GM23248 (cell line): ENCODE results near the gene CAMTA2. TPM values are rescaled to one million over a fixed set of nuclear protein-coding genes. Genes with fewer than 3 reads are reported as not detected.

ENCODE experiments used
- DNase-seq: peaks from one replicate; pipeline ENCODE4 v3.0.0-alpha.2; 2015
- H2AFZ ChIP-seq: fragments of 200-600 bp; sonication (generic); 2 replicates; pipeline ENCODE4 v1.6.1; 2016; ENCODE audit warnings: antibody characterized with exemption
- H3F3A ChIP-seq: fragments of 200-600 bp; sonication (generic); 2 replicates; pipeline ENCODE4 v1.6.1; 2016; ENCODE audit warnings: mild to moderate bottlenecking, antibody characterized with exemption, mixed run types; ENCODE audit not compliant: insufficient read depth
- H3K27ac ChIP-seq: fragments of 200-600 bp; sonication (generic); 2 replicates; pipeline ENCODE4 v1.5.1; 2016; ENCODE audit warnings: mild to moderate bottlenecking
- H3K27me3 ChIP-seq: fragments of 200-600 bp; sonication (generic); replicated peaks from 2 replicates; pipeline ENCODE4 v1.6.1; 2016; ENCODE audit warnings: mild to moderate bottlenecking; ENCODE audit not compliant: insufficient read depth
- H3K36me3 ChIP-seq: fragments of 200-600 bp; sonication (generic); 2 replicates; pipeline ENCODE4 v1.6.1; 2016; ENCODE audit warnings: low read depth, mild to moderate bottlenecking
- H3K4me1 ChIP-seq: fragments of 200-600 bp; sonication (generic); 2 replicates; pipeline ENCODE4 v1.6.1; 2016; ENCODE audit warnings: mild to moderate bottlenecking; ENCODE audit not compliant: insufficient read depth
- H3K4me2 ChIP-seq: fragments of 200-600 bp; sonication (generic); one replicate; pipeline ENCODE4 v1.6.1; 2016; ENCODE audit warnings: mild to moderate bottlenecking; ENCODE audit not compliant: unreplicated experiment
- H3K4me3 ChIP-seq: fragments of 200-600 bp; sonication (generic); 2 replicates; pipeline ENCODE4 v1.5.1; 2016; ENCODE audit warnings: mild to moderate bottlenecking
- H3K79me2 ChIP-seq: fragments of 200-600 bp; sonication (generic); 2 replicates; pipeline ENCODE4 v1.6.1; 2016; ENCODE audit warnings: mild to moderate bottlenecking; ENCODE audit not compliant: insufficient read depth
- H3K9ac ChIP-seq: fragments of 200-600 bp; sonication (generic); 2 replicates; pipeline ENCODE4 v1.6.1; 2016; ENCODE audit warnings: mild to moderate bottlenecking
- H3K9me2 ChIP-seq: fragments of 200-600 bp; sonication (generic); 2 replicates; pipeline ENCODE4 v1.6.1; 2016; ENCODE audit warnings: mixed run types, mild to moderate bottlenecking, moderate library complexity; ENCODE audit not compliant: insufficient read depth
- H3K9me3 ChIP-seq: fragments of 200-600 bp; sonication (generic); one replicate; pipeline ENCODE4 v1.6.1; 2017; ENCODE audit warnings: low read depth
- H4K20me1 ChIP-seq: fragments of 200-600 bp; sonication (generic); 2 replicates; pipeline ENCODE4 v1.6.0; 2016; ENCODE audit not compliant: insufficient read depth
- EZH2 ChIP-seq: fragments of 200-600 bp; sonication (generic); IDR thresholded peaks from 2 replicates; pipeline ENCODE4 v1.6.1; 2018; ENCODE audit warnings: antibody characterized with exemption, mild to moderate bottlenecking; ENCODE audit not compliant: insufficient read depth, poor library complexity, severe bottlenecking
- EZH2phosphoT487 ChIP-seq: fragments of 200-600 bp; sonication (generic); IDR thresholded peaks from 2 replicates; pipeline ENCODE4 v1.6.1; 2018; ENCODE audit warnings: antibody characterized with exemption, moderate library complexity, mild to moderate bottlenecking, low read depth; ENCODE audit not compliant: insufficient read depth
- WGBS, 2 experiments: methylation state at CpG; one replicate each; pipeline ENCODE4 v1.1.6; 2015 to 2017; ENCODE audit warnings: low lambda C conversion rate in 2 of 2, low coverage in 1 of 2; ENCODE audit errors: missing lambda C conversion rate in 2 of 2; 5-methylcytosine and 5-hydroxymethylcytosine counted together
- in situ Hi-C: fragments of 300-500 bp; cut with MboI; formaldehyde crosslinking; loops from 2 replicates; pipeline ENCODE4 v1.15.0; 2020
- polyA plus RNA-seq: library from polyadenylated mRNA; unstranded; fragments of >200 nt; fragmentation: Nextera tagmentation; extraction: Ambion mirVana; gene quantifications from 2 replicates; pipeline ENCODE4 v1.2.1, GENCODE V29; 2016
- total RNA-seq: library from RNA; depleted of rRNA; stranded (reverse); fragments of >200 nt; shearing (Covaris generic); gene quantifications from 2 replicates; pipeline ENCODE4 v1.2.3, GENCODE V29; 2014

The CAMTA2 gene
- total and polyA plus RNA-seq, 2 experiments from 2014 or later, result 10.1 to 28.8 TPM

GRCh38 chr17:4947411-4948165 lies 39.9 kb downstream of the CAMTA2 start:
- Histone ChIP-seq H3K9ac (peak overlapping the region; percentile 83), H3F3A (peaks cover 44% of the 10 kb centered on the region), H3K36me3 (peaks cover 11% of the 10 kb centered on the region), H3K9me2 (no peaks in the 10 kb centered on the region), H3K4me1 (peaks cover 15% of the 10 kb centered on the region), H3K9me3 (no peaks in the 10 kb centered on the region), H3K4me3 (peak overlapping the region; percentile 93), H3K27me3 (no peaks in the 10 kb centered on the region), H2AFZ (no peak overlapping the region), H3K4me2 (peak overlapping the region; percentile 95), H3K79me2 (peaks cover 57% of the 10 kb centered on the region), H3K27ac (peak overlapping the region; percentile 91), H4K20me1 (peaks cover 6% of the 10 kb centered on the region; the same call in 1 of the 2 replicates)
- in situ Hi-C loops, result no loop called here
- peak; percentile 68 for DNase-seq
- TF ChIP-seq EZH2 (no peak), EZH2phosphoT487 (no peak)
- WGBS, 2 experiments, result 1% methylated on average over 35 to 50 of the region's 56 CpGs

DNA sequence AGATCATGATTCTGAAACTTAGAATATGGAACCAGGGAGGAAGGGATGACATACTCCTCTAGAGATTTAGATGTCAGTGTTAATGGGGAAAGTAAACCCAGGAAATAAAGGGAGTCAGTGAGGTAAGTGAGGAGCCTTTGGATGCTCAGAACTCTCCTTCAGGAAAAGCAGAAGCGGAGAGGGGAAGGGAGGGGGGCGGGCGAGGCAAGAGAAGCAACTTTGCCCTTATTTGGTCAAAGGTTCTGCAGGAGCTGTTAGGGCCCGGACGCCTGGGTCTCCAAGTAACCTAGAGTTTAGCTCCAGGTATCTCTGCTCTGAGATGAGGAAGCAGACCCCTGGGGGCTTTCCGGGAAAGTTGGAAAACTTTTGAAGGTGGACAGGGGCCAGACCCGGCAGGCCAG lies 40.5 kb downstream of the CAMTA2 start:
- H3K79me2 ChIP-seq, result peaks cover 63% of the 10 kb centered on the region
- whole genome bisulfite sequencing, 2 experiments, result 0% methylated on average over 2 to 7 of the region's 7 CpGs
- in situ Hi-C loops, result no loop called here

DNA sequence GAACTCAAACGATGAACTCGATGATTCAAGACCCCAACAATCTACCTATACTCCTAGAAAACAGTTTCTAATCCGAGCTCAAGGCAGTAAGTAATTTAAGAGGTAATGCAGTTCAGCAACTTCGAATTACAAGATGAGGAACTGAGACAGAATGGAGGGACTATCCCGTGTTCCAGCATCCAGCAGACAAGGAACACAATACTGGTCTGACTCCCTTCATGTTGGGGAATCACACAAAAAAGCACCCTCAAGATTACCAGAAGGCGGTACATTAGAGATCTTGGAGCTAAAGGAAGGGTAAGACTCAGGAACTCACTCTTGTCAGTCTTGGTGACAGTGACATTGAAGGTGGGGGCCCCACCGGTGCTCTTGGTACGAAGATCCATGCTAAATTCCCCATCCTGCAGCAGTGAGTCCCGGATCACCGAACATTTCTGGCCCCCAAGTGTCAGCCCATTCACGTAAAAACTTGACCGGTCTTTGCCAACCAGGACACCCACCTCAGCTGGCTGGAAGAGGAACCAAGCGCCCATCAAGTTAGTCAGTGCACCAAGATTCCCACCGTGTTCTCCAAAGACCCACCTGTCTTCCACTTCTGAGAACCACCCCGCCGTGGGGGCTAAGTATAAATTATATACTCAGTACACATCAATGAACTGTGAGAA lies 41.0 kb downstream of the CAMTA2 start:
- Histone ChIP-seq H3F3A (peaks cover 52% of the 10 kb centered on the region), H4K20me1 (peaks cover 6% of the 10 kb centered on the region; the same call in 1 of the 2 replicates), H3K9ac (peak overlapping the region; percentile 83), H3K79me2 (peaks cover 69% of the 10 kb centered on the region), H3K9me2 (no peaks in the 10 kb centered on the region), H3K4me3 (peak overlapping the region; percentile 93), H3K4me2 (peak overlapping the region; percentile 95), H3K9me3 (no peaks in the 10 kb centered on the region), H3K27ac (peak overlapping the region; percentile 91), H3K36me3 (peaks cover 11% of the 10 kb centered on the region), H3K4me1 (peaks cover 22% of the 10 kb centered on the region), H2AFZ (no peak overlapping the region), H3K27me3 (no peaks in the 10 kb centered on the region)
- WGBS, 2 experiments, result 16% methylated on average over 16 of the region's 16 CpGs
- peak; percentile 12 for DNase-seq
- in situ Hi-C loops, result no loop called here
- TF ChIP-seq EZH2phosphoT487 (no peak), EZH2 (no peak)

More for the DNA sequence above, 40.5 kb downstream of the CAMTA2 start:
- peaks cover 47% of the 10 kb centered on the region for H3F3A ChIP-seq
- DNase-seq, result peak; percentile 47
- peaks cover 6% of the 10 kb centered on the region; the same call in 1 of the 2 replicates for H4K20me1 ChIP-seq
- H2AFZ ChIP-seq, result no peak overlapping the region
- peaks cover 11% of the 10 kb centered on the region for H3K36me3 ChIP-seq
- H3K27ac ChIP-seq, result peak overlapping the region; percentile 91
- H3K9me3 ChIP-seq, result no peaks in the 10 kb centered on the region
- peaks cover 16% of the 10 kb centered on the region for H3K4me1 ChIP-seq
- H3K9me2 ChIP-seq, result no peaks in the 10 kb centered on the region
- no peaks in the 10 kb centered on the region for H3K27me3 ChIP-seq
- TF ChIP-seq EZH2phosphoT487 (no peak), EZH2 (no peak)
- peak overlapping the region; percentile 93 for H3K4me3 ChIP-seq
- H3K9ac ChIP-seq, result peak overlapping the region; percentile 83
- peak overlapping the region; percentile 95 for H3K4me2 ChIP-seq

DNA sequence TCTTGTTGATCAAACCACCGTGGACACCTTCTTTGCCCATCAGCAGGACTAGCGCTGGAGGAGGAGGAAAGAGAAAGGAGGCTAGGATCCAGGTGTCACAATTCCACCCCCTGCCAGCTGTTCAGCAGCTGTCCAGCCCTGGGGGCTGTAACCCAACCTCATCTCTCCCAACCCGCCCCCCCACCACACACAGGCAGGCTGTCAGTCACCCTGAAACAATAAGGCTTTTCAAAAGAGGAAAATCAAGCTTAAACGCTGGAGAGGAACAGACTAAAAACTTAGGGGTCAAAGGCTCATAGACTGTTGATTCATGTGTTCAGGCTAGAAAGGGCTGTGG lies 41.6 kb downstream of the CAMTA2 start:
- H2AFZ ChIP-seq, result no peak overlapping the region
- peak overlapping the region; percentile 83 for H3K9ac ChIP-seq
- H3K4me3 ChIP-seq, result peak overlapping the region; percentile 93
- in situ Hi-C loops, result no loop called here
- WGBS, 2 experiments, result 31 to 51% methylated on average over 3 to 4 of the region's 4 CpGs
- H3K27me3 ChIP-seq, result no peaks in the 10 kb centered on the region
- TF ChIP-seq EZH2phosphoT487 (no peak), EZH2 (no peak)
- H3K27ac ChIP-seq, result peak overlapping the region; percentile 91
- H3K9me3 ChIP-seq, result no peaks in the 10 kb centered on the region
- H3K4me1 ChIP-seq, result peaks cover 23% of the 10 kb centered on the region
- peak overlapping the region; percentile 95 for H3K4me2 ChIP-seq
- peaks cover 11% of the 10 kb centered on the region for H3K36me3 ChIP-seq
- H3K79me2 ChIP-seq, result peaks cover 74% of the 10 kb centered on the region
- H3K9me2 ChIP-seq, result no peaks in the 10 kb centered on the region
- peaks cover 6% of the 10 kb centered on the region; the same call in 1 of the 2 replicates for H4K20me1 ChIP-seq
- peaks cover 58% of the 10 kb centered on the region for H3F3A ChIP-seq
- DNase-seq, result peak; percentile 23
